NOMO-1 (cell line): ENCODE data around the gene BBX.
A peak's percentile ranks its signal among the peaks of the same experiment; 100 is the strongest.

ENCODE experiments used
- DNase-seq, 2 experiments: peaks; one replicate each; lab custom pipeline; 2025; ENCODE audit not compliant: unreplicated experiment in 2 of 2; lab: John Stamatoyannopoulos, UW

BBX gene

GRCh38 chr3:107643038-107643883 lies 120.5 kb downstream of the BBX start:
- peak in 1 of 2 experiments; percentile 16 for DNase-seq

- DNase-seq, result no peak
These were observed 121.9 kb downstream of the BBX start for GRCh38 chr3:107644631-107645030.

GRCh38 chr3:107650788-107651187 lies 128.0 kb downstream of the BBX start:
- DNase-seq, result peak; percentile 38 to 55

GRCh38 chr3:107651782-107652181 lies 129.0 kb downstream of the BBX start:
- DNase-seq, result no peak

- DNase-seq, result no peak
These were observed 131.5 kb downstream of the BBX start for GRCh38 chr3:107654218-107654617.

GRCh38 chr3:107657971-107658370 lies 135.2 kb downstream of the BBX start:
- DNase-seq, result peak in 1 of 2 experiments; percentile 32

- DNase-seq, result peak; percentile 31 to 34
These were observed 137.7 kb downstream of the BBX start for GRCh38 chr3:107660306-107660976.

- peak in 1 of 2 experiments; percentile 17 for DNase-seq
These were observed 138.8 kb downstream of the BBX start for GRCh38 chr3:107661447-107662123.

- peak in 1 of 2 experiments; percentile 35 for DNase-seq
These were observed 139.4 kb downstream of the BBX start for GRCh38 chr3:107662124-107662507.

- no peak for DNase-seq
These were observed 139.8 kb downstream of the BBX start for GRCh38 chr3:107662586-107662985.

- no peak for DNase-seq
These were observed 140.5 kb downstream of the BBX start for GRCh38 chr3:107663266-107663665.

- no peak for DNase-seq
These were observed 141.9 kb downstream of the BBX start for GRCh38 chr3:107664614-107665013.

GRCh38 chr3:107665351-107665750 lies 142.6 kb downstream of the BBX start:
- no peak for DNase-seq

- no peak for DNase-seq
These were observed 144.1 kb downstream of the BBX start for GRCh38 chr3:107666853-107667252.

- no peak for DNase-seq
These were observed 145.7 kb downstream of the BBX start for GRCh38 chr3:107668416-107668815.

GRCh38 chr3:107668963-107669362 lies 146.2 kb downstream of the BBX start:
- no peak for DNase-seq

GRCh38 chr3:107669669-107670068 lies 146.9 kb downstream of the BBX start:
- no peak for DNase-seq

- DNase-seq, result no peak
These were observed 148.2 kb downstream of the BBX start for GRCh38 chr3:107670986-107671385.

- DNase-seq, result no peak
These were observed 151.6 kb downstream of the BBX start for GRCh38 chr3:107674371-107674770.

GRCh38 chr3:107675233-107675900 lies 152.6 kb downstream of the BBX start:
- DNase-seq, result peak in 1 of 2 experiments; percentile 27
